Mesodermal cell (in vitro differentiated cells): ENCODE data around the gene C1orf56.
"Not testable (repeated sequence)": the region's sequence is repeated elsewhere in the genome, so short reads cannot be mapped to it uniquely, and the experiment has no call there.

Experiments
- H3K27ac ChIP-seq: 2 replicates; pipeline ENCODE4 v1.7.0; 2013; ENCODE audit warnings: mild to moderate bottlenecking, low read depth, low read length, moderate library complexity; ENCODE audit not compliant: severe bottlenecking
- H3K36me3 ChIP-seq: 2 replicates; pipeline ENCODE4 v1.7.1; 2013; ENCODE audit warnings: mild to moderate bottlenecking, low read length, moderate library complexity; ENCODE audit not compliant: control insufficient read depth, insufficient read depth
- H3K4me1 ChIP-seq: one replicate; pipeline ENCODE4 v1.7.1; 2013; ENCODE audit warnings: mild to moderate bottlenecking, low read length; ENCODE audit not compliant: insufficient read depth, control insufficient read depth, poor library complexity, severe bottlenecking
- H3K4me3 ChIP-seq: 2 replicates; pipeline ENCODE4 v1.7.0; 2013; ENCODE audit warnings: low read length, control low read depth, mild to moderate bottlenecking; ENCODE audit not compliant: insufficient read depth, poor library complexity, severe bottlenecking; ENCODE audit errors: extremely low read depth
- H3K9me3 ChIP-seq: 2 replicates; pipeline ENCODE4 v1.7.1; 2013; ENCODE audit warnings: mild to moderate bottlenecking, low read length, moderate library complexity; ENCODE audit not compliant: control insufficient read depth
- WGBS, 2 experiments: methylation state at CpG; one replicate each; pipeline ENCODE4 v1.1.5; 2013; ENCODE audit warnings: missing lambda C conversion rate in 2 of 2; ENCODE audit not compliant: insufficient coverage in 2 of 2; 5-methylcytosine and 5-hydroxymethylcytosine counted together

The C1orf56 gene

DNA sequence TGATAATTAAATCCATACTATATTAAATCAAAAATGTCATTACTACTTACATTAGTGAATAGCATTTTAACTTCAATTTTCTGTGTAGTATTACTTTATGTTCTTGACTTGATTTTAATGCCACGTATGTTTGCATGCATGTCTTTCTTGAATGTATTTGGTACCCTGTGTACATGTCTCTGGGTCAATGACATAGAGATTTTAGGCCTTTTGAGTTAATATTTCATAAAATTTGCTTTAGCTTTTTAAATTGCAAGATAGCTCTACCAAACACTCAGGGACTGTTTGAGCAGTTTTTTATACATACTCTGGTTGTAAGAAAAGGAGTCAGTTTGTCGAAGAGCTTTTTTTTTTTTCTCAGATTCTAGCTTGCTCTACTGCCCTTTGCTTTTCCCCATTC, 14.2 kb downstream of the C1orf56 start:
- no peaks in the 10 kb centered on the region for H3K9me3 ChIP-seq
- H3K36me3 ChIP-seq, result peaks cover 63% of the 10 kb centered on the region
- peaks cover 23% of the 10 kb centered on the region for H3K4me1 ChIP-seq
- WGBS, 2 experiments, result 50% methylated on average over 1 of the region's 2 CpGs; no CpG with 5 or more reads in 1 of the 2 experiments
- peak overlapping the region; percentile 98 for H3K4me3 ChIP-seq
- H3K27ac ChIP-seq, result peak overlapping the region; percentile 94

GRCh38 chr1:151062741-151063371, 15.3 kb downstream of the C1orf56 start:
- H3K27ac ChIP-seq, result peak overlapping the region; percentile 69
- peaks cover 13% of the 10 kb centered on the region for H3K4me1 ChIP-seq
- H3K36me3 ChIP-seq, result peaks cover 63% of the 10 kb centered on the region
- H3K9me3 ChIP-seq, result no peaks in the 10 kb centered on the region
- peak overlapping the region; percentile 98 for H3K4me3 ChIP-seq
- 93 to 100% methylated on average over 1 to 2 of the region's 3 CpGs for WGBS, 2 experiments

- Histone ChIP-seq H3K36me3 (peaks cover 77% of the 10 kb centered on the region), H3K4me3 (no peak overlapping the region), H3K9me3 (no peaks in the 10 kb centered on the region), H3K4me1 (peaks cover 13% of the 10 kb centered on the region), H3K27ac (no peak overlapping the region)
Measured at GRCh38 chr1:151065089-151065645, 17.6 kb downstream of the C1orf56 start.

GRCh38 chr1:151067185-151067584, 19.6 kb downstream of the C1orf56 start:
- Histone ChIP-seq H3K27ac (no peak overlapping the region), H3K4me3 (no peak overlapping the region), H3K36me3 (peaks cover 70% of the 10 kb centered on the region), H3K9me3 (no peaks in the 10 kb centered on the region), H3K4me1 (peaks cover 17% of the 10 kb centered on the region)
- WGBS, 2 experiments, result 89 to 94% methylated on average over 2 to 4 of the region's 4 CpGs

DNA sequence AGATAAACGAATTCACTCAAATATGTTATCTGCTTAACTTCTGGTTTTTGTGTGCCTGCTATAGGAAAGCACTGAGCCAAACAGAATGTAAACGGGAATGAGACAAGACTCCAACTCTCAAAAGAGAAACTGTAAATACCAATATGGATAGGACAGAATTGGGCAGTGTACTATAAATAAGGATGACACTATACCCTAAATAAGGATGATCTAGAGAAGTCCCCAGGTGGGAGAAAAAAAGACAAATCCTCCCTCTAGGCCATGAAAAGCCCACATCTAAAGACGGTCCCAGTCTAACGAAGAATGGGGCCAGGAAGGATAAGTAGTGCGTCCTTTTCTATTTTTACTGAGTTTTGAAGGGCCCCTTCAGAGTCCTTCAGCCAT, 21.5 kb downstream of the C1orf56 start:
- Histone ChIP-seq H3K36me3 (peaks cover 62% of the 10 kb centered on the region), H3K27ac (peak overlapping the region; percentile 47), H3K4me3 (no peak overlapping the region), H3K9me3 (no peaks in the 10 kb centered on the region), H3K4me1 (peaks cover 7% of the 10 kb centered on the region)
- 100% methylated on average over 3 of the region's 5 CpGs for WGBS, 2 experiments

- WGBS, 2 experiments, result 6 to 10% methylated on average over 35 to 44 of the region's 50 CpGs
- H3K36me3 ChIP-seq, result peaks cover 46% of the 10 kb centered on the region
- H3K4me3 ChIP-seq, result peak within 1 kb of the TSS; percentile 57
- no peaks in the 10 kb centered on the region for H3K9me3 ChIP-seq
- H3K27ac ChIP-seq, result peak within 1 kb of the TSS; percentile 95
- peaks cover 4% of the 10 kb centered on the region for H3K4me1 ChIP-seq
Measured at GRCh38 chr1:151070474-151071276, 23.1 kb downstream of the C1orf56 start, which contains the start of gene GABPB2. GABPB2 (plus strand) TSS chr1:151070761; CDS start chr1:151088190, 17,429 bp downstream.

DNA sequence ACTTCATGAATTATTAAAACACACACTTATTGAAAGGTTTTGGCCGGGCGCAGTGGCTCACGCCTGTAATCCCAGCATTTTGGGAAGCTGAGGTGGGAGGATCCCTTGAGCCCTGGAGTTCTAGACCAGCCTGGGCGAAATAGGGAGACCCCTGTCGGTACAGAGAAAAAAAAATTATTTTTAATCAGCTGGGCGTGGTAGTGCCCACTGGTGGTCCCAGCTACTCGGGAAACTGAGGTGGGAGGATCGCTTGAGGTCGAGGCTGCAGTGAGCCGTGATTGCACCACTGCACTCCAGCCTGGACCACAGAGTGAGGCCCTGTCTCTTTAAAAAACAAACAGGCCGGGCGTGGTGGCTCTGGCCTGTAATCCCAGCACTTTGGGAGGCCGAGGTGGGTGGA, 24.7 kb downstream of the C1orf56 start:
- WGBS, 2 experiments, result 93% methylated on average over 13 of the region's 13 CpGs
- H3K27ac ChIP-seq, result no peak overlapping the region
- no peaks in the 10 kb centered on the region for H3K9me3 ChIP-seq
- H3K4me1 ChIP-seq, result peaks cover 4% of the 10 kb centered on the region
- H3K4me3 ChIP-seq, result no peak overlapping the region
- peaks cover 30% of the 10 kb centered on the region for H3K36me3 ChIP-seq

GRCh38 chr1:151085953-151086559, 38.5 kb downstream of the C1orf56 start:
- no peak overlapping the region for H3K27ac ChIP-seq
- no peaks in the 10 kb centered on the region for H3K4me1 ChIP-seq
- no peaks in the 10 kb centered on the region for H3K9me3 ChIP-seq
- WGBS, 2 experiments, result 90 to 100% methylated on average over 1 to 2 of the region's 4 CpGs
- H3K4me3 ChIP-seq, result no peak overlapping the region
- no peaks in the 10 kb centered on the region for H3K36me3 ChIP-seq

DNA sequence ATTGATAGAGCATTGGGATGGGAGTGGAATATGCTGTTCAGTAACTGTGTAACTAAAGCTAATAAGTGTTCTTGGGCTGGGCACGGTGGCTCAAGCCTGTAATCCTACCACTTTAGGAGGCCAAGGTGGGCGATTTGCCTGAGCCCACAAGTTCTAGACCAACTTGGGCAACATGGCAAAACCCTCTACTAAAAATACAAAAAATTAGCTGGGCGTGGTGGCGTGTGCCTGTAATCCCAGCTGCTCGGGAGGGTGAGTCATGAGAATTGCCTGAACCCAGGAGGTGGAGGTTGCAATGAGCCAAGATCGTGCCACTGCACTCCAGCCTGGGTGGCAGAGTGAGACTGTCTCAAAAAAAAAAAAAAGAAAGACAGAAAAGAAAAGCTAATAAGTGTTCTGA, 49.9 kb downstream of the C1orf56 start:
- H3K4me1 ChIP-seq, H3K36me3 ChIP-seq, H3K4me3 ChIP-seq, H3K9me3 ChIP-seq, H3K27ac ChIP-seq: not testable (repeated sequence)
- WGBS, 2 experiments, result 90 to 94% methylated on average over 4 to 5 of the region's 6 CpGs

GRCh38 chr1:151098126-151098525, 50.6 kb downstream of the C1orf56 start:
- WGBS, 2 experiments, result 83% methylated on average over 1 of the region's 1 CpG; no CpG with 5 or more reads in 1 of the 2 experiments
- Histone ChIP-seq H3K9me3 (no peaks in the 10 kb centered on the region), H3K27ac (no peak overlapping the region), H3K36me3 (no peaks in the 10 kb centered on the region), H3K4me3 (no peak overlapping the region), H3K4me1 (no peaks in the 10 kb centered on the region)
